H9 (cell line): ENCODE data around the gene GNG3. TPM values are rescaled to one million over a fixed set of nuclear protein-coding genes. Genes with fewer than 3 reads are reported as not detected.

Experiments
- DNase-seq: peaks from one replicate; pipeline ENCODE4 v3.0.0-alpha.2; 2017
- H2AFZ ChIP-seq: one replicate; pipeline ENCODE4 v1.6.1; 2013; ENCODE audit warnings: mild to moderate bottlenecking, low read length, control low read depth, moderate library complexity
- H2AK5ac ChIP-seq: 2 replicates; pipeline ENCODE4 v1.6.1; 2013; ENCODE audit warnings: low read length, control low read depth, mixed read lengths; ENCODE audit not compliant: insufficient read length
- H2BK120ac ChIP-seq: one replicate; pipeline ENCODE4 v1.6.1; 2013; ENCODE audit warnings: low read depth, mild to moderate bottlenecking, low read length, control low read depth, inconsistent platforms; ENCODE audit not compliant: poor library complexity, severe bottlenecking
- H2BK12ac ChIP-seq: 2 replicates; pipeline ENCODE4 v1.6.1; 2013; ENCODE audit warnings: low read length, control low read depth, mixed read lengths, low read depth; ENCODE audit not compliant: insufficient read length
- H2BK15ac ChIP-seq: 2 replicates; pipeline ENCODE4 v1.6.1; 2013; ENCODE audit warnings: low read depth, low read length, control low read depth
- H2BK20ac ChIP-seq: one replicate; pipeline ENCODE4 v1.6.1; 2013; ENCODE audit warnings: low read depth, mild to moderate bottlenecking, low read length, control low read depth, inconsistent platforms; ENCODE audit not compliant: poor library complexity, severe bottlenecking
- H2BK5ac ChIP-seq: 2 replicates; pipeline ENCODE4 v1.6.1; 2013; ENCODE audit warnings: low read length, control low read depth, mixed read lengths; ENCODE audit not compliant: insufficient read length
- H3K14ac ChIP-seq: 2 replicates; pipeline ENCODE4 v1.6.1; 2013; ENCODE audit warnings: low read length, control low read depth; ENCODE audit not compliant: insufficient read depth
- H3K18ac ChIP-seq: 2 replicates; pipeline ENCODE4 v1.6.1; 2013; ENCODE audit warnings: low read depth, mild to moderate bottlenecking, mixed read lengths, low read length, control low read depth; ENCODE audit not compliant: insufficient read length
- H3K23ac ChIP-seq: 2 replicates; pipeline ENCODE4 v1.6.1; 2013; ENCODE audit warnings: low read length, control low read depth, mixed read lengths, low read depth; ENCODE audit not compliant: insufficient read length
- H3K23me2 ChIP-seq: 2 replicates; pipeline ENCODE4 v1.6.1; 2013; ENCODE audit warnings: low read depth, mild to moderate bottlenecking, mixed read lengths, low read length, control low read depth; ENCODE audit not compliant: insufficient read length, poor library complexity, severe bottlenecking
- H3K27ac ChIP-seq: 2 replicates; pipeline ENCODE4 v1.5.1; 2013; ENCODE audit warnings: low read length, control low read depth, mixed read lengths, low read depth; ENCODE audit not compliant: insufficient read length
- H3K27me3 ChIP-seq: 2 replicates; pipeline ENCODE4 v1.6.1; 2013; ENCODE audit warnings: low read length, control low read depth, inconsistent platforms; ENCODE audit not compliant: insufficient read depth
- H3K4ac ChIP-seq: 2 replicates; pipeline ENCODE4 v1.6.1; 2013; ENCODE audit warnings: low read depth, mild to moderate bottlenecking, control low read depth, inconsistent platforms, low read length, moderate library complexity
- H3K4me1 ChIP-seq: 2 replicates; pipeline ENCODE4 v1.6.1; 2013; ENCODE audit warnings: low read length, control low read depth, inconsistent platforms; ENCODE audit not compliant: insufficient read depth
- H3K4me2 ChIP-seq: 2 replicates; pipeline ENCODE4 v1.6.1; 2013; ENCODE audit warnings: low read length, control low read depth, mixed read lengths; ENCODE audit not compliant: insufficient read length, insufficient read depth
- H3K56ac ChIP-seq: 2 replicates; pipeline ENCODE4 v1.6.1; 2013; ENCODE audit warnings: low read depth, mild to moderate bottlenecking, mixed read lengths, low read length, control low read depth; ENCODE audit not compliant: insufficient read length
- H3K79me1 ChIP-seq: 2 replicates; pipeline ENCODE4 v1.6.1; 2013; ENCODE audit warnings: low read depth, mild to moderate bottlenecking, moderate library complexity, low read length, control low read depth, inconsistent platforms; ENCODE audit not compliant: insufficient read depth, poor library complexity, severe bottlenecking
- H3K79me2 ChIP-seq: 2 replicates; pipeline ENCODE4 v1.6.1; 2013; ENCODE audit warnings: low read length, control low read depth, inconsistent platforms; ENCODE audit not compliant: insufficient read depth
- H3K9ac ChIP-seq: 2 replicates; pipeline ENCODE4 v1.6.1; 2013; ENCODE audit warnings: low read length, control low read depth, mixed read lengths; ENCODE audit not compliant: insufficient read length; ENCODE audit errors: extremely low read depth
- H3K9me3 ChIP-seq: one replicate; pipeline ENCODE4 v1.6.1; 2013; ENCODE audit warnings: low read depth, low read length, inconsistent platforms; ENCODE audit not compliant: control insufficient read depth
- H3T11ph ChIP-seq: one replicate; pipeline ENCODE4 v1.6.1; 2013; ENCODE audit warnings: mild to moderate bottlenecking, low read length, control low read depth, inconsistent platforms
- H4K20me1 ChIP-seq: one replicate; pipeline ENCODE4 v1.6.1; 2013; ENCODE audit not compliant: control insufficient read depth, insufficient read length, insufficient read depth
- H4K5ac ChIP-seq: 2 replicates; pipeline ENCODE4 v1.6.1; 2013; ENCODE audit warnings: low read depth, mild to moderate bottlenecking, mixed read lengths, low read length, control low read depth; ENCODE audit not compliant: insufficient read length
- H4K8ac ChIP-seq: replicated peaks from 2 replicates; pipeline ENCODE4 v1.6.1; 2013; ENCODE audit warnings: low read length, control low read depth, mixed read lengths, low read depth; ENCODE audit not compliant: insufficient read length
- H4K91ac ChIP-seq: 2 replicates; pipeline ENCODE4 v1.6.1; 2013; ENCODE audit warnings: low read depth, mild to moderate bottlenecking, moderate library complexity, mixed read lengths, low read length, control low read depth; ENCODE audit not compliant: insufficient read length
- H3K27ac Mint-ChIP-seq, 3 experiments: 2 replicates in 2 of 3; 3 replicates in 1 of 3; pipeline ENCODE4 v1.8.0; 2020 to 2021; ENCODE audit warnings: mixed read lengths in 3 of 3, mild to moderate bottlenecking in 1 of 3, moderate library complexity in 1 of 3
- H3K27me3 Mint-ChIP-seq: 2 replicates; pipeline ENCODE4 v1.8.0; 2021; ENCODE audit warnings: low read depth, mild to moderate bottlenecking, moderate library complexity, mixed read lengths
- H3K36me3 Mint-ChIP-seq, 3 experiments: 2 replicates in 2 of 3; 3 replicates in 1 of 3; pipeline ENCODE4 v1.8.0; 2020 to 2021; ENCODE audit warnings: low read depth in 3 of 3, mixed read lengths in 3 of 3; ENCODE audit not compliant: insufficient read depth in 1 of 3
- H3K4me1 Mint-ChIP-seq, 2 experiments: 2 replicates each; pipeline ENCODE4 v1.8.0; 2020; ENCODE audit warnings: mixed read lengths in 2 of 2
- H3K4me3 Mint-ChIP-seq, 2 experiments: 2 replicates in 1 of 2; 3 replicates in 1 of 2; pipeline ENCODE4 v1.8.0; 2020 to 2021; ENCODE audit warnings: mild to moderate bottlenecking in 2 of 2, mixed read lengths in 2 of 2, moderate library complexity in 1 of 2
- H3K9me3 Mint-ChIP-seq, 2 experiments: 2 replicates in 1 of 2; 3 replicates in 1 of 2; pipeline ENCODE4 v1.8.0; 2020; ENCODE audit warnings: mild to moderate bottlenecking in 2 of 2, mixed read lengths in 2 of 2, moderate library complexity in 1 of 2
- WGBS: extraction: QIAGEN DNeasy Blood & Tissue Kit; methylation state at CpG from one replicate; pipeline ENCODE4 v1.1.7; 2013; ENCODE audit warnings: missing lambda C conversion rate, low lambda C conversion rate, mixed read lengths; ENCODE audit not compliant: insufficient read length; ENCODE audit errors: extremely low coverage; 5-methylcytosine and 5-hydroxymethylcytosine counted together
- total RNA-seq: library from RNA; stranded (reverse); gene quantifications from 2 replicates; pipeline ENCODE4 v1.2.1, GENCODE V29; 2021
- TF ChIP-seq, protein P1 (sequence below): fragments of 200-600 bp; sonication (generic); conservative IDR thresholded peaks from 3 replicates; pipeline ENCODE4 v1.8.0; 2021; ENCODE audit warnings: antibody characterized with exemption, mild to moderate bottlenecking

The GNG3 gene
- total RNA-seq, 1 experiment from 2014 or later, result 3.2 TPM

- no peaks in the 10 kb centered on the region for H4K20me1 ChIP-seq
- H3K79me1 ChIP-seq, result peaks cover 2% of the 10 kb centered on the region
- no peak overlapping the region for H2AK5ac ChIP-seq
- no peaks in the 10 kb centered on the region for H3K9me3 ChIP-seq
- H3K4me1 ChIP-seq, result peaks cover 2% of the 10 kb centered on the region; the same call in 1 of the 2 replicates
- H3K9me3 Mint-ChIP-seq, result no peaks in the 10 kb centered on the region; a peak in 1 of 5 replicates
- no peaks in the 10 kb centered on the region for H3K79me2 ChIP-seq
- peak overlapping the region in 1 of 3 experiments; percentile 87; a peak in 1 of 7 replicates for H3K27ac Mint-ChIP-seq
- peaks cover 41 to 75% (median 70%) of the 10 kb centered on the region in 3 experiments for H3K36me3 Mint-ChIP-seq
- H4K8ac ChIP-seq, result no peak overlapping the region
- H2BK15ac ChIP-seq, result no peak overlapping the region
- no peak overlapping the region for H3K9ac ChIP-seq
- no peak overlapping the region for H3K18ac ChIP-seq
- H4K91ac ChIP-seq, result no peak overlapping the region
- TF ChIP-seq, protein P1, sequence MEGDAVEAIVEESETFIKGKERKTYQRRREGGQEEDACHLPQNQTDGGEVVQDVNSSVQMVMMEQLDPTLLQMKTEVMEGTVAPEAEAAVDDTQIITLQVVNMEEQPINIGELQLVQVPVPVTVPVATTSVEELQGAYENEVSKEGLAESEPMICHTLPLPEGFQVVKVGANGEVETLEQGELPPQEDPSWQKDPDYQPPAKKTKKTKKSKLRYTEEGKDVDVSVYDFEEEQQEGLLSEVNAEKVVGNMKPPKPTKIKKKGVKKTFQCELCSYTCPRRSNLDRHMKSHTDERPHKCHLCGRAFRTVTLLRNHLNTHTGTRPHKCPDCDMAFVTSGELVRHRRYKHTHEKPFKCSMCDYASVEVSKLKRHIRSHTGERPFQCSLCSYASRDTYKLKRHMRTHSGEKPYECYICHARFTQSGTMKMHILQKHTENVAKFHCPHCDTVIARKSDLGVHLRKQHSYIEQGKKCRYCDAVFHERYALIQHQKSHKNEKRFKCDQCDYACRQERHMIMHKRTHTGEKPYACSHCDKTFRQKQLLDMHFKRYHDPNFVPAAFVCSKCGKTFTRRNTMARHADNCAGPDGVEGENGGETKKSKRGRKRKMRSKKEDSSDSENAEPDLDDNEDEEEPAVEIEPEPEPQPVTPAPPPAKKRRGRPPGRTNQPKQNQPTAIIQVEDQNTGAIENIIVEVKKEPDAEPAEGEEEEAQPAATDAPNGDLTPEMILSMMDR, result no peak
- H3K27me3 ChIP-seq, result no peaks in the 10 kb centered on the region
- no peak overlapping the region for H2BK12ac ChIP-seq
- H3K56ac ChIP-seq, result no peak overlapping the region
- no peak overlapping the region for H4K5ac ChIP-seq
- no peaks in the 10 kb centered on the region for H3K27me3 Mint-ChIP-seq
- no CpG with 5 or more reads among the region's 3 CpGs for WGBS
- no peak overlapping the region for H2BK5ac ChIP-seq
- H3T11ph ChIP-seq, result no peak overlapping the region
- H3K23me2 ChIP-seq, result peaks cover 18% of the 10 kb centered on the region
- H2BK120ac ChIP-seq, result no peak overlapping the region
- H3K27ac ChIP-seq, result no peak overlapping the region
- H3K23ac ChIP-seq, result no peak overlapping the region
- no peak overlapping the region for H3K4me2 ChIP-seq
- H3K14ac ChIP-seq, result no peak overlapping the region
- H2AFZ ChIP-seq, result no peak overlapping the region
- no peak overlapping the region for H2BK20ac ChIP-seq
- no peak overlapping the region; a peak in 1 of 5 replicates for H3K4me3 Mint-ChIP-seq
- no peak for DNase-seq
- peaks cover 31 to 52% of the 10 kb centered on the region in 2 experiments for H3K4me1 Mint-ChIP-seq
- no peak overlapping the region for H3K4ac ChIP-seq
Measured at GRCh38 chr11:62712861-62713260, 5.4 kb downstream of the GNG3 start.
